Measurements from ENCODE around the gene ELL3. TPM values are rescaled to one million over a fixed set of nuclear protein-coding genes. Genes with fewer than 3 reads are reported as not detected.
A peak's percentile ranks its signal among the peaks of the same experiment; 100 is the strongest.
"Not testable (repeated sequence)": the region's sequence is repeated elsewhere in the genome, so short reads cannot be mapped to it uniquely, and the experiment has no call there.

The ELL3 gene
- total RNA-seq, 1 donor from 2014 or later: 3.8 TPM

DNA sequence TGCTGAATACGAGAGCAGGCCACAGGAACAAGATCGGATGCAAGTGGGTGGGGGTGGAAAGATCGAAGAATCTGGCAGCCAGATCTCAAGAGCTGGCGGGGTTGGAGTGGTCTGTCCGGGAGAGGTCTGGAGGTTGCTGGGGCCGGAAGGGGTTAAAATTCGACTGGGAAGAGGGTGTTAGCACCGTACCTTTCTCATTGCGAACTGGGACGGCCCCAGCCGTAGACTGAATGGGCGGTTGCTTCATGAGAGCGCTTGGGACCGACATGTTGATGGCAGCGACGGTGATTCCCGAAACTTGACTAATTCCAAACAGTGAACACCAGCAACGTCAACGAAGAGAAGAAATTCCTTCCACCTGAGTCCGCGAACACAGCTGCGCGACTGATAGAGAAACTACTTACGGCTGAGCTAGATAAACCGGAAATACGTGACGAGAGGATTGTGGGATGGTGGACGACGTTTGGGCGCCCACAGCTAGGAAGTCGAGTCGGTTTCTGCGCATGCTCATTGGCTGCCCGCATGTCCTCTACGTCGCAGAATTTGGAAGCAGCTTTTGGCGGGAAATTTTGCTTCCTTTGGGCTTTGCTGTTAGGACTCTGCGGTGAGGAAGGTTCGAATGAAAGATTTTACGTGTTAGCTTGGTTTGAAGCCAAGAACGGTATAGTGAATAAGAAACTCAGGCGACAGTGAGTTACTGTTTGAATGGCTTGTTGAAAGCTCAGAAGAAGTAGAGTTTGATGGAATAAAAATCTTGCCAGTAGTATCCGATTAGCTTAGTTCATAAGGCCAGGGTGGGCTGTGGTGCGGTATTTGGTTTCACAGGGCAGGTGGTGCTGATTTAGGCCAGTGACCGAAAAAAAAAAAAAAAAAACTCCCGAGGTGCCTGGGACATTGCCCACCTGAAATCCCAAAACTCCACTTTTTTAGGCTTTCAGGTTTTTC is 47.8 kb upstream of the ELL3 start, which contains the start of gene MFAP1:
MFAP1 (minus strand) TSS at position 389 of the 945 bp plus-strand sequence; CDS start at position 268, 121 bp downstream.
- Mint-ChIP-seq H3K4me3 (ENCODE audit: unreplicated experiment) (peak within 1 kb of the TSS; percentile 96), H3K4me1 (ENCODE audit: low read depth, unreplicated experiment) (peaks cover 9% of the 10 kb centered on the region), H3K9me3 (ENCODE audit: unreplicated experiment) (no peaks in the 10 kb centered on the region), H3K27ac (ENCODE audit: unreplicated experiment) (peak within 1 kb of the TSS; percentile 94), H3K27me3 (ENCODE audit: low read depth, unreplicated experiment) (no peaks in the 10 kb centered on the region), H3K36me3 (ENCODE audit: low read depth, unreplicated experiment) (peaks cover 2% of the 10 kb centered on the region)
- Histone ChIP-seq H3K9ac (ENCODE audit: low read length) (peak within 1 kb of the TSS; percentile 99), H3K27ac (ENCODE audit: low read depth, low read length) (peak within 1 kb of the TSS; percentile 97), H3K79me2 (ENCODE audit: insufficient read depth, low read length) (peaks cover 56% of the 10 kb centered on the region), H3K36me3 (ENCODE audit: insufficient read depth, low read length) (no peaks in the 10 kb centered on the region), H3K4me2 (ENCODE audit: low read length) (peak within 1 kb of the TSS; percentile 89), H3K4me1 (ENCODE audit: insufficient read depth, low read length) (peaks cover 12% of the 10 kb centered on the region), H2AFZ (ENCODE audit: low read depth, low read length) (peak within 1 kb of the TSS; percentile 65), H4K20me1 (ENCODE audit: insufficient read depth, low read length) (peaks cover 10% of the 10 kb centered on the region), H3K27me3 (ENCODE audit: insufficient read depth, low read length) (no peaks in the 10 kb centered on the region), H3K9me3 (ENCODE audit: insufficient read depth, low read depth, low read length) (no peaks in the 10 kb centered on the region), H3K4me3 (ENCODE audit: insufficient read depth, low read depth, low read length) (peak within 1 kb of the TSS; percentile 96)
- DNase-seq (ENCODE audit: low read depth) (peak; percentile 97), FAIRE-seq (peak; percentile 89)
- TF ChIP-seq, protein P1, sequence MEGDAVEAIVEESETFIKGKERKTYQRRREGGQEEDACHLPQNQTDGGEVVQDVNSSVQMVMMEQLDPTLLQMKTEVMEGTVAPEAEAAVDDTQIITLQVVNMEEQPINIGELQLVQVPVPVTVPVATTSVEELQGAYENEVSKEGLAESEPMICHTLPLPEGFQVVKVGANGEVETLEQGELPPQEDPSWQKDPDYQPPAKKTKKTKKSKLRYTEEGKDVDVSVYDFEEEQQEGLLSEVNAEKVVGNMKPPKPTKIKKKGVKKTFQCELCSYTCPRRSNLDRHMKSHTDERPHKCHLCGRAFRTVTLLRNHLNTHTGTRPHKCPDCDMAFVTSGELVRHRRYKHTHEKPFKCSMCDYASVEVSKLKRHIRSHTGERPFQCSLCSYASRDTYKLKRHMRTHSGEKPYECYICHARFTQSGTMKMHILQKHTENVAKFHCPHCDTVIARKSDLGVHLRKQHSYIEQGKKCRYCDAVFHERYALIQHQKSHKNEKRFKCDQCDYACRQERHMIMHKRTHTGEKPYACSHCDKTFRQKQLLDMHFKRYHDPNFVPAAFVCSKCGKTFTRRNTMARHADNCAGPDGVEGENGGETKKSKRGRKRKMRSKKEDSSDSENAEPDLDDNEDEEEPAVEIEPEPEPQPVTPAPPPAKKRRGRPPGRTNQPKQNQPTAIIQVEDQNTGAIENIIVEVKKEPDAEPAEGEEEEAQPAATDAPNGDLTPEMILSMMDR (IDR thresholded peaks at IDR 0.05; ENCODE audit: insufficient read depth, low read depth, low read length): no peak
- TF ChIP-seq EZH2 (IDR thresholded peaks at IDR 0.05; ENCODE audit: insufficient read depth, low read length): no peak

DNA sequence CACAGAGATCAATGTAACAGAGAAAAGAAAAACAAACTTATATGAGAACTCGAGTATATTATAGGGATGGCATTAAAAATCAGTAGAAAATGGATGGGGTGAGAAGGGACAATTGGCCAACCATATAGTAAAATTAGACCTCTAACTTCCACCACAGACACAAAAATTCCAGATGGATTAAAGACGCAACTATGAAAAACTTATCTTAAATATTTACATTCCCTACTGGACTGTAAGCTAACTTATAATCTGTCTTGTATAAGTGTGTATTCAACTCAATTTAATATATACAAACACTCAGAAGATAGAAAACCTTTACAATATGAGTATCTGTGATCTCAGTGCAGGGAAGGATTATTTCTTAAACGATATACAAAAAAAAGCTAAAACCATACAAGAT is 44.7 kb upstream of the ELL3 start:
- H2AFZ ChIP-seq (ENCODE audit: low read depth, low read length): no peak overlapping the region
- peaks cover 10% of the 10 kb centered on the region for H3K36me3 ChIP-seq (ENCODE audit: insufficient read depth, low read length)
- H4K20me1 ChIP-seq (ENCODE audit: insufficient read depth, low read length): peaks cover 25% of the 10 kb centered on the region
- Mint-ChIP-seq H3K4me3 (ENCODE audit: unreplicated experiment) (peak overlapping the region; percentile 68), H3K27ac (ENCODE audit: unreplicated experiment) (peak overlapping the region; percentile 87), H3K27me3 (ENCODE audit: low read depth, unreplicated experiment) (no peaks in the 10 kb centered on the region), H3K36me3 (ENCODE audit: low read depth, unreplicated experiment) (peaks cover 4% of the 10 kb centered on the region), H3K9me3 (ENCODE audit: unreplicated experiment) (no peaks in the 10 kb centered on the region), H3K4me1 (ENCODE audit: low read depth, unreplicated experiment) (peaks cover 9% of the 10 kb centered on the region)
- peaks cover 7% of the 10 kb centered on the region for H3K4me1 ChIP-seq (ENCODE audit: insufficient read depth, low read length)
- DNase-seq (ENCODE audit: low read depth) (no peak), FAIRE-seq (no peak)
- peaks cover 69% of the 10 kb centered on the region for H3K79me2 ChIP-seq (ENCODE audit: insufficient read depth, low read length)
- no peaks in the 10 kb centered on the region for H3K9me3 ChIP-seq (ENCODE audit: insufficient read depth, low read depth, low read length)
- H3K27ac ChIP-seq (ENCODE audit: low read depth, low read length): no peak overlapping the region
- no peak for TF ChIP-seq EZH2 (IDR thresholded peaks at IDR 0.05; ENCODE audit: insufficient read depth, low read length)
- TF ChIP-seq, protein P1 (IDR thresholded peaks at IDR 0.05; ENCODE audit: insufficient read depth, low read depth, low read length): no peak
- no peaks in the 10 kb centered on the region for H3K27me3 ChIP-seq (ENCODE audit: insufficient read depth, low read length)
- H3K4me2 ChIP-seq (ENCODE audit: low read length): peak overlapping the region; percentile 20
- H3K4me3 ChIP-seq (ENCODE audit: insufficient read depth, low read depth, low read length): no peak overlapping the region
- no peak overlapping the region for H3K9ac ChIP-seq (ENCODE audit: low read length)

DNA sequence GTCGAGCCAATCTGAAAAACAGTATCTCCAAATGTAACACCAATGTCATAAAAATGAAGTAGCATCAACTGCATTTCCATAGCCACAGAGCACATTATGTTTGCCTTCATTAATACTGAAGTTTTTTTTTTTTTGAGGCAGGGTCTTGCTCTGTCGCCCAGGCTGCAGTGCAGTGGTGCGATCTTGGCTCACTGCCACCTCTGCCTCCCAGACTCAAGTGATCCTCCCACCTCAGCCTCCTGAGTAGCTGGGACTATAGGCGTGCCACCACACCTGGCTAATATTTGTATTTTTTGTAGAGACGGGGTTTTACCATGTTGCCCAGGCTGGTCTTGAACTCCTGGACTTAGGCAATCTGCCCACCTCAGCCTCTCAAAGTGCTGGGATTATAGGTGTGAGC is 38.3 kb upstream of the ELL3 start:
- not testable (repeated sequence) for H3K9ac ChIP-seq (ENCODE audit: low read length); DNase-seq (ENCODE audit: low read depth); H3K9me3 ChIP-seq (ENCODE audit: insufficient read depth, low read depth, low read length); H3K4me1 ChIP-seq (ENCODE audit: insufficient read depth, low read length); H3K27ac ChIP-seq (ENCODE audit: low read depth, low read length); FAIRE-seq; H3K4me3 ChIP-seq (ENCODE audit: insufficient read depth, low read depth, low read length); H3K4me3 Mint-ChIP-seq (ENCODE audit: unreplicated experiment); H2AFZ ChIP-seq (ENCODE audit: low read depth, low read length); H3K27me3 ChIP-seq (ENCODE audit: insufficient read depth, low read length); H3K9me3 Mint-ChIP-seq (ENCODE audit: unreplicated experiment); H3K4me2 ChIP-seq (ENCODE audit: low read length); H3K27ac Mint-ChIP-seq (ENCODE audit: unreplicated experiment); H3K4me1 Mint-ChIP-seq (ENCODE audit: low read depth, unreplicated experiment); H3K27me3 Mint-ChIP-seq (ENCODE audit: low read depth, unreplicated experiment)
- H3K36me3 Mint-ChIP-seq (ENCODE audit: low read depth, unreplicated experiment): peaks cover 16% of the 10 kb centered on the region
- H3K36me3 ChIP-seq (ENCODE audit: insufficient read depth, low read length): peaks cover 40% of the 10 kb centered on the region
- peaks cover 20% of the 10 kb centered on the region for H4K20me1 ChIP-seq (ENCODE audit: insufficient read depth, low read length)
- peaks cover 28% of the 10 kb centered on the region for H3K79me2 ChIP-seq (ENCODE audit: insufficient read depth, low read length)

Data from astrocyte (in vitro differentiated cells and primary cell).